ENCODE data around the gene UFD1. TPM values are rescaled to one million over a fixed set of nuclear protein-coding genes. Genes with fewer than 3 reads are reported as not detected.

UFD1 gene
- polyA plus RNA-seq, 3 donors: 57.0 to 82.5 (median 68.5) TPM

- no CpG with 5 or more reads among the region's 2 CpGs for WGBS (ENCODE audit: insufficient coverage)
- H3K27me3 ChIP-seq (ENCODE audit: control insufficient read depth in 2 of 2, insufficient read depth in 2 of 2, low read length in 2 of 2): no peaks in the 10 kb centered on the region
- peaks cover 29 to 31% of the 10 kb centered on the region in 2 donors for H3K4me1 ChIP-seq (ENCODE audit: control insufficient read depth in 1 of 2, insufficient read depth in 2 of 2, low read length in 2 of 2)
- H4K20me1 ChIP-seq (ENCODE audit: insufficient read depth, low read length): peaks cover 11% of the 10 kb centered on the region
- DNase-seq: no peak
- H3K27ac ChIP-seq (ENCODE audit: low read depth in 1 of 2, low read length in 2 of 2): no peak overlapping the region
- H3K9me3 ChIP-seq (replicated peaks in 1 of 2; ENCODE audit: control insufficient read depth in 1 of 2, insufficient read depth in 1 of 2, low read length in 2 of 2): no peaks in the 10 kb centered on the region
- peaks cover 0 to 2% (median 0%) of the 10 kb centered on the region in 3 donors for H3K27me3 Mint-ChIP-seq (ENCODE audit: low read depth in 3 of 3)
- H3K4me1 Mint-ChIP-seq: peaks cover 29% of the 10 kb centered on the region
- TF ChIP-seq CTCF (IDR thresholded peaks at IDR 0.05): no peak
- no peak overlapping the region for H3K4me3 ChIP-seq (replicated peaks in 1 of 3; ENCODE audit: low read depth in 2 of 3, low read length in 3 of 3)
- no peak overlapping the region for H3K9ac ChIP-seq (ENCODE audit: insufficient read depth, low read length, poor library complexity, severe bottlenecking)
- no peak overlapping the region for H3K4me3 Mint-ChIP-seq
- H2AFZ ChIP-seq (ENCODE audit: insufficient read depth, low read depth, low read length, poor library complexity, severe bottlenecking): no peak overlapping the region
- peaks cover 24% of the 10 kb centered on the region for H3K79me2 ChIP-seq (ENCODE audit: insufficient read depth, low read length)
- no peak overlapping the region for H3K4me2 ChIP-seq (replicated peaks; ENCODE audit: extremely low read depth, low read length, poor library complexity, severe bottlenecking)
- intact Hi-C loops (cut with micrococcal nuclease): no loop called here
- H3K36me3 ChIP-seq (replicated peaks in 1 of 2; ENCODE audit: control insufficient read depth in 1 of 2, insufficient read depth in 2 of 2, low read length in 2 of 2): peaks cover 13 to 36% of the 10 kb centered on the region in 2 donors
- peak overlapping the region in 1 of 7 donors; percentile 1 for H3K27ac Mint-ChIP-seq
- peaks cover 15 to 40% of the 10 kb centered on the region in 2 donors for H3K36me3 Mint-ChIP-seq
- no peaks in the 10 kb centered on the region for H3K9me3 Mint-ChIP-seq
These were observed 44.0 kb downstream of the UFD1 start for GRCh38 chr22:19434829-19435580.

DNA sequence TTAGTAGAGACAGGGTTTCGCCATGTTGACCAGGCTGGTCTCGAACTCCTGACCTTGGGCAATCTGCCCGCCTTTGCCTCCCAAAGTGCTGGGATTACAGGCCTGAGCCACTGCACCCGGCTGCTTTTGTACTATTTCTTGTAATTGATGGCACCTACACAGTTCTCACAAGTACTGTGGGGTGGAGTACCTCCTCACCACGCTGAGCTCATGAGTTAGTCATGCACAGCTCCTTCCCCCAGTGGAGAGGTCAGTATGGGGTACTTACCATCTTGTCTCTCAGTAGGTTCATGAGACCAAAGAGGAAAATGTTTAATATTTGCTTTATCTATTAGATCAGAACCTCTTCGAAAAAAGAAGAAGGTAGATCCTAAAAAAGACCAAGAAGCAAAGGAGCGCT is 44.6 kb downstream of the UFD1 start:
- Mint-ChIP-seq H3K4me1 (peaks cover 35% of the 10 kb centered on the region), H3K27ac (no peak overlapping the region), H3K36me3 (peaks cover 13 to 36% of the 10 kb centered on the region in 2 donors), H3K9me3 (no peaks in the 10 kb centered on the region), H3K27me3 (ENCODE audit: low read depth in 3 of 3) (peaks cover 0 to 2% (median 0%) of the 10 kb centered on the region in 3 donors), H3K4me3 (no peak overlapping the region)
- TF ChIP-seq CTCF (IDR thresholded peaks at IDR 0.05): no peak
- Histone ChIP-seq H3K9ac (ENCODE audit: insufficient read depth, low read length, poor library complexity, severe bottlenecking) (no peak overlapping the region), H2AFZ (ENCODE audit: insufficient read depth, low read depth, low read length, poor library complexity, severe bottlenecking) (no peak overlapping the region), H3K4me3 (replicated peaks in 1 of 3; ENCODE audit: low read depth in 2 of 3, low read length in 3 of 3) (no peak overlapping the region), H3K36me3 (replicated peaks in 1 of 2; ENCODE audit: control insufficient read depth in 1 of 2, insufficient read depth in 2 of 2, low read length in 2 of 2) (peaks cover 13 to 30% of the 10 kb centered on the region in 2 donors), H3K4me1 (ENCODE audit: control insufficient read depth in 1 of 2, insufficient read depth in 2 of 2, low read length in 2 of 2) (peaks cover 35 to 37% of the 10 kb centered on the region in 2 donors), H3K79me2 (ENCODE audit: insufficient read depth, low read length) (peaks cover 30% of the 10 kb centered on the region), H3K27me3 (ENCODE audit: control insufficient read depth in 2 of 2, insufficient read depth in 2 of 2, low read length in 2 of 2) (no peaks in the 10 kb centered on the region), H4K20me1 (ENCODE audit: insufficient read depth, low read length) (peaks cover 13% of the 10 kb centered on the region), H3K4me2 (replicated peaks; ENCODE audit: extremely low read depth, low read length, poor library complexity, severe bottlenecking) (no peak overlapping the region), H3K27ac (ENCODE audit: low read depth in 1 of 2, low read length in 2 of 2) (no peak overlapping the region), H3K9me3 (replicated peaks in 1 of 2; ENCODE audit: control insufficient read depth in 1 of 2, insufficient read depth in 1 of 2, low read length in 2 of 2) (no peaks in the 10 kb centered on the region)
- DNase-seq: no peak
- 100% methylated on average over 3 of the region's 7 CpGs for WGBS (ENCODE audit: insufficient coverage)
- intact Hi-C loops (cut with micrococcal nuclease): no loop called here

Measured in CD14-positive monocyte (primary cell).